GM20000 (cell line): ENCODE results near the gene CDH23.
A peak's percentile ranks its signal among the peaks of the same experiment; 100 is the strongest.

ENCODE experiments used
- DNase-seq: peaks from one replicate; pipeline ENCODE4 v3.0.0; 2012; ENCODE audit warnings: low spot score
- CTCF ChIP-seq: IDR thresholded peaks from 2 replicates; pipeline ENCODE4 v1.5.1; 2012; ENCODE audit warnings: mild to moderate bottlenecking, control low read depth; ENCODE audit errors: extremely low read depth, missing control alignments

CDH23 gene

GRCh38 chr10:71806704-71807556 is 410.2 kb downstream of the CDH23 start:
- no peak for TF ChIP-seq CTCF
- DNase-seq, result no peak

- DNase-seq, result no peak
- no peak for TF ChIP-seq CTCF
Measured at GRCh38 chr10:71807557-71808510, 411.1 kb downstream of the CDH23 start.

GRCh38 chr10:71809628-71810027 is 412.9 kb downstream of the CDH23 start:
- TF ChIP-seq CTCF, result no peak

GRCh38 chr10:71810048-71810750 is 413.5 kb downstream of the CDH23 start:
- TF ChIP-seq CTCF, result no peak
- DNase-seq, result no peak

More at GRCh38 chr10:71809628-71810027, 412.9 kb downstream of the CDH23 start:
- DNase-seq, result no peak

GRCh38 chr10:71811351-71811750 is 414.6 kb downstream of the CDH23 start:
- DNase-seq, result no peak
- TF ChIP-seq CTCF, result no peak

- TF ChIP-seq CTCF, result peak; percentile 76
- DNase-seq, result peak; percentile 90
Measured at GRCh38 chr10:71812016-71812912, 415.5 kb downstream of the CDH23 start.
